AG10803 (cell line): ENCODE results near the gene FBXL19.

ENCODE experiments used
- DNase-seq: peaks from one replicate; pipeline ENCODE4 v3.0.0; 2010; ENCODE audit warnings: low read depth
- H3K4me3 ChIP-seq: 2 replicates; pipeline ENCODE4 v1.5.1; 2011; ENCODE audit warnings: mild to moderate bottlenecking, low read length, control low read depth
- CTCF ChIP-seq: conservative IDR thresholded peaks from 2 replicates; pipeline ENCODE4 v1.5.1; 2011; ENCODE audit warnings: mild to moderate bottlenecking, low read length, control low read depth, inconsistent platforms

The FBXL19 gene

GRCh38 chr16:30923554-30924075 is at the start of gene FBXL19:
Gene FBXL19 (plus strand): TSS chr16:30923572. CDS start chr16:30925755, 2,183 bp downstream.
- no peak for DNase-seq
- H3K4me3 ChIP-seq = peak within 1 kb of the TSS; percentile 98
- no peak for TF ChIP-seq CTCF

- no peak for DNase-seq
- no peak for TF ChIP-seq CTCF
- H3K4me3 ChIP-seq = peak overlapping the region; percentile 92
These were observed 49.0 kb upstream of the FBXL19 start for GRCh38 chr16:30874244-30874820.

GRCh38 chr16:30874821-30875717 is 48.3 kb upstream of the FBXL19 start:
- peak overlapping the region; percentile 92 for H3K4me3 ChIP-seq
- peak; percentile 88 for DNase-seq
- TF ChIP-seq CTCF = no peak

GRCh38 chr16:30875871-30876801 is 47.2 kb upstream of the FBXL19 start:
- TF ChIP-seq CTCF = no peak
- peak overlapping the region; percentile 92 for H3K4me3 ChIP-seq
- peak; percentile 19 for DNase-seq

- no peak; the same call in 1 of the 2 replicates for TF ChIP-seq CTCF
- peak overlapping the region; percentile 92 for H3K4me3 ChIP-seq
- DNase-seq = no peak
These were observed 46.5 kb upstream of the FBXL19 start for GRCh38 chr16:30876867-30877266.

GRCh38 chr16:30882429-30883310 is 40.7 kb upstream of the FBXL19 start:
- no peak overlapping the region for H3K4me3 ChIP-seq
- DNase-seq = no peak
- TF ChIP-seq CTCF = no peak
